K562 (cell line): ENCODE measurements around the gene AGAP1. TPM values are rescaled to one million over a fixed set of nuclear protein-coding genes. Genes with fewer than 3 reads are reported as not detected.

Experiments
- DEAF1 ChIP-seq: fragments of 450-650 bp; formaldehyde crosslinking; IDR thresholded peaks from 2 replicates; pipeline ENCODE4 v1.4.0; 2020; ENCODE audit warnings: mild to moderate bottlenecking, moderate library complexity
- HDAC2 ChIP-seq: fragments of 450-650 bp; IDR thresholded peaks from 2 replicates; pipeline ENCODE4 v1.6.1; 2016; ENCODE audit warnings: mild to moderate bottlenecking
- NKRF ChIP-seq: fragments of 450-650 bp; IDR thresholded peaks from 2 replicates; pipeline ENCODE4 v1.6.1; 2016; ENCODE audit warnings: borderline replicate concordance
- SMAD4 ChIP-seq: fragments of 250-450 bp; sonication (Bioruptor Pico); conservative IDR thresholded peaks from 2 replicates; pipeline ENCODE4 v1.8.0; 2021; ENCODE audit warnings: inconsistent platforms, mild to moderate bottlenecking, moderate library complexity
- YY1 ChIP-seq, 3 experiments: IDR thresholded peaks; 2 replicates each; pipeline ENCODE4 v1.6.1; 2011; ENCODE audit warnings: low read length in 2 of 3, mild to moderate bottlenecking in 2 of 3, moderate library complexity in 2 of 3, borderline replicate concordance in 1 of 3, control low read depth in 1 of 3, low read depth in 1 of 3; ENCODE audit not compliant: insufficient read depth in 3 of 3, insufficient replicate concordance in 2 of 3, control insufficient read depth in 1 of 3, insufficient read length in 1 of 3; ENCODE audit errors: extremely low read depth in 1 of 3
- ZNF175 ChIP-seq: fragments of 200-800 bp; sonication (Bioruptor generic); IDR thresholded peaks from 2 replicates; pipeline ENCODE4 v1.6.1; 2016; ENCODE audit warnings: low read depth, mild to moderate bottlenecking, missing genetic modification characterization, missing compliant biosample characterization
- ZNF592 ChIP-seq: fragments of 450-650 bp; IDR thresholded peaks from 2 replicates; pipeline ENCODE4 v1.6.1; 2017; ENCODE audit warnings: antibody characterized with exemption, mild to moderate bottlenecking
- polyA plus RNA-seq, 8 experiments: library from polyadenylated mRNA; depleted of rRNA in 4 of 8; stranded (reverse) in 5 of 8; unstranded in 3 of 8; fragments of >200 nt; fragmentation: Nextera tagmentation in 2 of 8; fragmentation: Illumina TruSeq in 1 of 8; extraction: Ambion mirVana in 2 of 8; extraction: Trizol in 1 of 8; gene quantifications; 2 replicates each; pipeline versions ENCODE4 v1.2.1 to v1.2.3, GENCODE V29; 2011 to 2014; ENCODE audit warnings: inconsistent platforms in 1 of 8, missing spikeins in 1 of 8
- total RNA-seq, 7 experiments: library from RNA; depleted of rRNA in 6 of 7; stranded (reverse); fragments of >200 nt in 6 of 7; fragmentation: Illumina TruSeq in 2 of 7; extraction: Trizol in 2 of 7; gene quantifications; 2 replicates each; pipeline versions ENCODE4 v1.2.1 to v1.2.3, GENCODE V29; 2011 to 2021; ENCODE audit warnings: low replicate concordance in 1 of 7

The AGAP1 gene
- total and polyA plus RNA-seq, 9 of the 15 experiments (the other 6 are each of a cell fraction or from before 2014, with no cell fraction given), result 1.3 to 24.0 (median 10.6) TPM

- TF ChIP-seq ZNF592 (0 out of 2 replicates have a peak, but pooled peaks have one; percentile 36), HDAC2 (no peak), DEAF1 (no peak), ZNF175 (CRISPR knock-in tag) (no peak), YY1 (IDR thresholded peaks at IDR 0.05; ENCODE audit: borderline replicate concordance in 1 of 3, control insufficient read depth in 1 of 3, extremely low read depth in 1 of 3, insufficient read depth in 3 of 3, insufficient read length in 1 of 3, insufficient replicate concordance in 2 of 3, low read depth in 1 of 3, low read length in 2 of 3) (peak in 1 of 3 experiments; percentile 46), NKRF (no peak), SMAD4 (CRISPR knock-in tag) (no peak)
Observed at GRCh38 chr2:235468978-235469655, 24.7 kb upstream of the AGAP1 start (continued).
